Prostate gland (tissue), 2 donors: ENCODE measurements around the gene HHIPL1. TPM values are rescaled to one million over a fixed set of nuclear protein-coding genes. Genes with fewer than 3 reads are reported as not detected.

ENCODE experiments used
- DNase-seq: peaks from one replicate; pipeline ENCODE4 v3.0.0-alpha.2; 2019; ENCODE audit warnings: low spot score
- H3K27ac ChIP-seq, 2 donors: fragments of 200-600 bp; sonication (generic); 2 replicates each; pipeline ENCODE4 v1.5.1; 2017 to 2019
- H3K27me3 ChIP-seq: fragments of 200-600 bp; sonication (generic); replicated peaks from 2 replicates; pipeline ENCODE4 v1.5.1; 2019; ENCODE audit not compliant: insufficient read depth
- H3K36me3 ChIP-seq, 2 donors: fragments of 200-600 bp; sonication (generic); 1 replicate in 1 of 2; 2 replicates in 1 of 2; pipeline versions ENCODE4 v1.5.1 to v1.8.1; 2017 to 2019
- H3K4me1 ChIP-seq: fragments of 200-600 bp; sonication (generic); replicated peaks from 2 replicates; pipeline ENCODE4 v1.5.1; 2019
- H3K4me3 ChIP-seq, 2 donors: fragments of 200-600 bp; sonication (generic); 2 replicates each; pipeline ENCODE4 v1.5.1; 2017 to 2019
- H3K9me3 ChIP-seq: fragments of 200-600 bp; sonication (generic); 2 replicates; pipeline ENCODE4 v1.5.1; 2017
- CTCF ChIP-seq, 4 experiments: fragments of 200-600 bp in 2 of 4; fragments of 450-650 bp in 2 of 4; sonication (generic) in 2 of 4; IDR thresholded peaks; 1 replicate in 3 of 4; 2 replicates in 1 of 4; pipeline ENCODE4 v1.5.1; 2016 to 2019; ENCODE audit warnings: antibody characterized with exemption in 4 of 4, mild to moderate bottlenecking in 2 of 4, moderate library complexity in 2 of 4
- POLR2A ChIP-seq: fragments of 450-650 bp; IDR thresholded peaks from one replicate; pipeline ENCODE4 v1.6.1; 2016; ENCODE audit warnings: antibody characterized with exemption, mild to moderate bottlenecking
- POLR2AphosphoS5 ChIP-seq: sonication (generic); formaldehyde crosslinking; IDR thresholded peaks from one replicate; pipeline ENCODE4 v1.6.1; 2017; ENCODE audit warnings: antibody characterized with exemption
- WGBS: methylation state at CpG from one replicate; pipeline ENCODE4 v1.1.5; 2018; 5-methylcytosine and 5-hydroxymethylcytosine counted together
- intact Hi-C: fragments of 100-400 bp; cut with DNase I; formaldehyde crosslinking; loops from one replicate; pipeline ENCODE4 v1.14.2; 2022
- total RNA-seq, 2 donors: library from RNA; depleted of rRNA; stranded (reverse); fragments of >200 nt; gene quantifications; one replicate each; pipeline ENCODE4 v1.1.0, GENCODE V29; 2016

HHIPL1 gene
- total RNA-seq, 2 donors from 2014 or later, result 2.8 to 4.5 TPM

- no peaks in the 10 kb centered on the region for H3K27me3 ChIP-seq
- WGBS, result 66% methylated on average over 2 of the region's 2 CpGs
Measured at GRCh38 chr14:99679111-99679510, 34.2 kb downstream of the HHIPL1 start.

GRCh38 chr14:99679543-99679942 lies 34.6 kb downstream of the HHIPL1 start:
- WGBS, result 84% methylated on average over 8 of the region's 8 CpGs
- no peak for DNase-seq
- Histone ChIP-seq H3K36me3 (no peaks in the 10 kb centered on the region), H3K9me3 (no peaks in the 10 kb centered on the region), H3K27ac (no peak overlapping the region), H3K27me3 (no peaks in the 10 kb centered on the region), H3K4me3 (no peak overlapping the region), H3K4me1 (peaks cover 5% of the 10 kb centered on the region)
- intact Hi-C loops, result no loop called here
- TF ChIP-seq POLR2AphosphoS5 (no peak), CTCF (IDR thresholded peaks at IDR 0.05) (no peak), POLR2A (no peak)

More at GRCh38 chr14:99679111-99679510, 34.2 kb downstream of the HHIPL1 start:
- no peak for DNase-seq
- no peak for TF ChIP-seq POLR2A
- TF ChIP-seq POLR2AphosphoS5, result no peak
- no peak for TF ChIP-seq CTCF (IDR thresholded peaks at IDR 0.05)
- Histone ChIP-seq H3K27ac (no peak overlapping the region), H3K36me3 (no peaks in the 10 kb centered on the region), H3K4me1 (peaks cover 5% of the 10 kb centered on the region), H3K4me3 (no peak overlapping the region), H3K9me3 (no peaks in the 10 kb centered on the region)
- intact Hi-C loops, result no loop called here

GRCh38 chr14:99679996-99680395 lies 35.1 kb downstream of the HHIPL1 start:
- WGBS, result 77% methylated on average over 5 of the region's 5 CpGs
- Histone ChIP-seq H3K9me3 (no peaks in the 10 kb centered on the region), H3K4me1 (peaks cover 5% of the 10 kb centered on the region), H3K4me3 (no peak overlapping the region), H3K27ac (no peak overlapping the region), H3K27me3 (no peaks in the 10 kb centered on the region), H3K36me3 (no peaks in the 10 kb centered on the region)
- TF ChIP-seq POLR2A (no peak), POLR2AphosphoS5 (no peak), CTCF (IDR thresholded peaks at IDR 0.05) (no peak)
- no peak for DNase-seq
- intact Hi-C loops, result loop anchor here (5.0 kb wide), 1 partner anchor 207 kb away; no protein-coding TSS in a partner anchor

GRCh38 chr14:99681101-99681831 lies 36.3 kb downstream of the HHIPL1 start:
- H3K4me3 ChIP-seq, result no peak overlapping the region
- no peaks in the 10 kb centered on the region for H3K36me3 ChIP-seq
- intact Hi-C loops, result loop anchor here (5.0 kb wide), 1 partner anchor 206 kb away; no protein-coding TSS in a partner anchor
- WGBS, result 77% methylated on average over 12 of the region's 12 CpGs
- DNase-seq, result no peak
- no peaks in the 10 kb centered on the region for H3K9me3 ChIP-seq
- peaks cover 7% of the 10 kb centered on the region for H3K4me1 ChIP-seq
- TF ChIP-seq CTCF (IDR thresholded peaks at IDR 0.05), result no peak
- TF ChIP-seq POLR2A, result no peak
- TF ChIP-seq POLR2AphosphoS5, result no peak
- no peaks in the 10 kb centered on the region for H3K27me3 ChIP-seq
- no peak overlapping the region for H3K27ac ChIP-seq

- no peaks in the 10 kb centered on the region for H3K27me3 ChIP-seq
- no peak overlapping the region for H3K4me3 ChIP-seq
- whole genome bisulfite sequencing, result 65% methylated on average over 11 of the region's 11 CpGs
- DNase-seq, result no peak
- TF ChIP-seq CTCF (IDR thresholded peaks at IDR 0.05) (no peak), POLR2AphosphoS5 (no peak), POLR2A (no peak)
- H3K9me3 ChIP-seq, result no peaks in the 10 kb centered on the region
- no peaks in the 10 kb centered on the region for H3K36me3 ChIP-seq
- peaks cover 7% of the 10 kb centered on the region for H3K4me1 ChIP-seq
- intact Hi-C loops, result loop anchor here (5.0 kb wide), 1 partner anchor 206 kb away; no protein-coding TSS in a partner anchor
- H3K27ac ChIP-seq, result no peak overlapping the region
Measured at GRCh38 chr14:99681832-99682148, 36.9 kb downstream of the HHIPL1 start.
